ENCODE results near the gene XRCC3. TPM values are rescaled to one million over a fixed set of nuclear protein-coding genes. Genes with fewer than 3 reads are reported as not detected.
A peak's percentile ranks its signal among the peaks of the same experiment; 100 is the strongest.

The XRCC3 gene
- total and polyA plus RNA-seq, 8 donors: 9.2 to 26.0 (median 17.8) TPM

DNA sequence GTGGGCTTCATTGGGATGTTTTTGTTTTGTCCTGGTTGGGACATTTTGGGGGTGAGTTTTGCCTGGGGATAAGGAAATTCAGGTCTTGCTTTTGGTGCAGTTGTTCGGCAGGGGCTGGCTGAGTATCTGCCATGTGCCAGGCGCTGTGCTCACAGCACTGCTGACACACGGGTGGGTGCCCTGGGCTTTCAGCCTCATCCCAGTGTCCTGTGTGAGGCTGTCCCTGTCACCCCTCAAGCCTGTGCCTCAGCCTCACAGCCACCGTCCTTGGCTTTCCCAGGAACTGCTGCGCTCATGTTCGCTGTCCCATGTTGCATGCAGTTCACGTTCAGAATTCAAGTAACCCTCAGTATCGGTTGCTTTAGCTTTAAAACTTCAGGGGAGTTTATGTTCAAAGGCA, 24.9 kb downstream of the XRCC3 start:
- ATAC-seq: no peak

GRCh38 chr14:103688906-103689902, 26.0 kb downstream of the XRCC3 start:
- TF ChIP-seq, protein P1, sequence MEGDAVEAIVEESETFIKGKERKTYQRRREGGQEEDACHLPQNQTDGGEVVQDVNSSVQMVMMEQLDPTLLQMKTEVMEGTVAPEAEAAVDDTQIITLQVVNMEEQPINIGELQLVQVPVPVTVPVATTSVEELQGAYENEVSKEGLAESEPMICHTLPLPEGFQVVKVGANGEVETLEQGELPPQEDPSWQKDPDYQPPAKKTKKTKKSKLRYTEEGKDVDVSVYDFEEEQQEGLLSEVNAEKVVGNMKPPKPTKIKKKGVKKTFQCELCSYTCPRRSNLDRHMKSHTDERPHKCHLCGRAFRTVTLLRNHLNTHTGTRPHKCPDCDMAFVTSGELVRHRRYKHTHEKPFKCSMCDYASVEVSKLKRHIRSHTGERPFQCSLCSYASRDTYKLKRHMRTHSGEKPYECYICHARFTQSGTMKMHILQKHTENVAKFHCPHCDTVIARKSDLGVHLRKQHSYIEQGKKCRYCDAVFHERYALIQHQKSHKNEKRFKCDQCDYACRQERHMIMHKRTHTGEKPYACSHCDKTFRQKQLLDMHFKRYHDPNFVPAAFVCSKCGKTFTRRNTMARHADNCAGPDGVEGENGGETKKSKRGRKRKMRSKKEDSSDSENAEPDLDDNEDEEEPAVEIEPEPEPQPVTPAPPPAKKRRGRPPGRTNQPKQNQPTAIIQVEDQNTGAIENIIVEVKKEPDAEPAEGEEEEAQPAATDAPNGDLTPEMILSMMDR (IDR thresholded peaks at IDR 0.05): no peak
- DNase-seq (peak in 3 of 4 donors; percentile 63 to 82 (median 69)), ATAC-seq (peak; percentile 73)
- Histone ChIP-seq H3K9me3 (no peaks in the 10 kb centered on the region), H3K4me3 (no peak overlapping the region), H3K36me3 (peaks cover 0 to 92% of the 10 kb centered on the region in 2 donors), H3K27me3 (no peaks in the 10 kb centered on the region), H3K27ac (no peak overlapping the region), H3K4me1 (peaks cover 2 to 10% of the 10 kb centered on the region in 2 donors)
- intact Hi-C loops (cut with DNase I): no loop called here

More for the DNA sequence above, 24.9 kb downstream of the XRCC3 start:
- DNase-seq: no peak
- no peaks in the 10 kb centered on the region for H3K27me3 ChIP-seq
- TF ChIP-seq, protein P1 (IDR thresholded peaks at IDR 0.05): no peak
- H3K4me1 ChIP-seq: peaks cover 2 to 10% of the 10 kb centered on the region in 2 donors
- H3K27ac ChIP-seq: no peak overlapping the region
- no peak overlapping the region for H3K4me3 ChIP-seq
- intact Hi-C loops (cut with DNase I): loop anchor here in 1 of 2 donors (10.0 kb wide), 1 partner anchor 116 kb away; no protein-coding TSS in a partner anchor
- peaks cover 0 to 90% of the 10 kb centered on the region in 2 donors for H3K36me3 ChIP-seq
- no peaks in the 10 kb centered on the region for H3K9me3 ChIP-seq

DNA sequence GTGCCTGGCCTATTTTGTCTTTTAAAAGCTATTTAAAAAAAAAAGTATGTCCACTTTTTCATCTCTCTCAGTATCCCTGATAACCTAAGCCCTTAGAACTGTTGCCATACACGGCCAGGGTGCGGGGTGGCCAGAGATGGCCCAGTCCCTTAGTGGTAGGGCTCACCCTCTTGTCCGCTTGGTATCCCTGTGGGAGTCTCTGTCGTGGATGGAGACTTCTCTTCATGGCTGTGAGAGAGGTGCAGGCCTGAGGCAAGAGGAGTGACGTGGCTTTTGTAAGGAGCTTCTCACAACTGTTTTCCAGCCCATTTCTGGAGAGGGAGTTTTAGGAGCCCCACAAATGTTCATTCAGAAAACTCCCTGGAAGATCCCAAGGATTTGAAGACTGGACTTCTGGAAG, 26.8 kb downstream of the XRCC3 start:
- Histone ChIP-seq H3K9me3 (no peaks in the 10 kb centered on the region), H3K4me3 (no peak overlapping the region), H3K36me3 (peaks cover 0 to 92% of the 10 kb centered on the region in 2 donors), H3K27me3 (no peaks in the 10 kb centered on the region), H3K27ac (no peak overlapping the region), H3K4me1 (peaks cover 0 to 4% of the 10 kb centered on the region in 2 donors)
- DNase-seq (no peak), ATAC-seq (no peak)
- TF ChIP-seq, protein P1 (IDR thresholded peaks at IDR 0.05): no peak
- intact Hi-C loops (cut with DNase I): no loop called here

DNA sequence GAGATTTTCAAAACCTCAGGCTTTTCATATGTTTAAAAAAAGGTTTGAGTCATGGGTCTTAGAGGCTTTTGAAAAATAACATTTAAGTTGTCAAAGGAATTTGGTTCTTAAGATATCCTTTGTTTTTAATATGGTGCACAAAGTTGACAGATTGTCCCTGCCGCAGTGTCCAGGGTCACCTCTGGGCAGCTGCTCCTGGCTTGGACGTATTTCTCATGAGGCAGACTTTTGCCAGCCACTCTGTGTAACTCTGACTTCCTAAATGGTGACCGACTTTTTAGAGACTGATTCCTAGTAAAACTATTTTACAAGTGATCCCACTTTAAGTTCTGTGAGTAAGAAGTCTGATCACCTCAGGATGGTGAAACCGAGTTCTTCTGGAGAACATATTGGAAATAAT, 27.5 kb downstream of the XRCC3 start:
- Histone ChIP-seq H3K4me1 (no peaks in the 10 kb centered on the region), H3K27me3 (no peaks in the 10 kb centered on the region), H3K36me3 (peaks cover 0 to 92% of the 10 kb centered on the region in 2 donors), H3K4me3 (no peak overlapping the region), H3K27ac (no peak overlapping the region), H3K9me3 (no peaks in the 10 kb centered on the region)
- intact Hi-C loops (cut with DNase I): no loop called here
- DNase-seq (no peak), ATAC-seq (no peak)
- TF ChIP-seq, protein P1 (IDR thresholded peaks at IDR 0.05): no peak

GRCh38 chr14:103686831-103687485, 28.3 kb downstream of the XRCC3 start:
- Histone ChIP-seq H3K27me3 (no peaks in the 10 kb centered on the region), H3K9me3 (no peaks in the 10 kb centered on the region), H3K27ac (peak overlapping the region in 1 of 2 donors; percentile 3), H3K36me3 (peaks cover 0 to 92% of the 10 kb centered on the region in 2 donors), H3K4me3 (no peak overlapping the region), H3K4me1 (no peaks in the 10 kb centered on the region)
- no peak for ATAC-seq
- intact Hi-C loops (cut with DNase I): no loop called here
- TF ChIP-seq, protein P1 (IDR thresholded peaks at IDR 0.05): no peak
- no peak for DNase-seq

All from left lung (tissue), 10 donors.